HG02884 (cell line): ENCODE measurements around the gene HBD.
"Not testable (repeated sequence)": the region's sequence is repeated elsewhere in the genome, so short reads cannot be mapped to it uniquely, and the experiment has no call there.

Source experiments
- ATAC-seq: cut with Tn5 transposase; IDR thresholded peaks from one replicate; pipeline ENCODE4 v1.9.1; 2021; ENCODE audit warnings: mild to moderate bottlenecking, moderate library complexity; ENCODE audit not compliant: unreplicated experiment

The HBD gene

DNA sequence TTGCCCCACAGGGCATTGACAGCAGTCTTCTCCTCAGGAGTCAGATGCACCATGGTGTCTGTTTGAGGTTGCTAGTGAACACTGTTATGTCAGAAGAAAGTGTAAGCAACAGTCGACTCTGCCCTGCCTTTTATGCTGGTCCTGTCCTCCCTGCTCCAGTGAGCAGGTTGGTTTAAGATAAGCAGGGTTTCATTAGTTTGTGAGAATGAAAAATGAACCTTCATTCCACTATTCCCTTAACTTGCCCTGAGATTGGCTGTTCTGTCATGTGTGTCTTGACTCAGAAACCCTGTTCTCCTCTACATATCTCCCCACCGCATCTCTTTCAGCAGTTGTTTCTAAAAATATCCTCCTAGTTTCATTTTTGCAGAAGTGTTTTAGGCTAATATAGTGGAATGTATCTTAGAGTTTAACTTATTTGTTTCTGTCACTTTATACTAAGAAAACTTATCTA, at the start of gene HBD:
TSS of gene HBD (minus strand) at position 103 of the 454 bp plus-strand sequence. CDS start at position 53, 50 bp downstream.
- ATAC-seq: peak; percentile 76

DNA sequence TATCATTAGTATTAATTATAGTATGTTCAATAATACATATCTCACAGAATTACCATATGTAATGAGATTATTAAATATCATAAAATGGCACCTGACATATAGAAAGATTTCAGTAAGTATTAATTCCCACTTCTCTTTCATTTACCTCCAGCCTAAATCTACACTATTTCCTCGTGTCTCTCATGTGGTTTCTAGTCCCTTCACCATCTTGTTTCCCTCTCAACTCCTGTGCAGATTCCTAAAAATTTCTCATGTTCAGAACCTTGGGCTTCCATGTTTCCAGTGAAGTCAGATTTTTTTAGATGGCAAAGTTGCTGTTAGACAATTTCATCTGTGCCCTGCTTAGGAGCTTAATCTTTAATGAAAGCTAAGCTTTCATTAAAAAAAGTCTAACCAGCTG, 49.6 kb upstream of the HBD start:
- ATAC-seq: no peak

DNA sequence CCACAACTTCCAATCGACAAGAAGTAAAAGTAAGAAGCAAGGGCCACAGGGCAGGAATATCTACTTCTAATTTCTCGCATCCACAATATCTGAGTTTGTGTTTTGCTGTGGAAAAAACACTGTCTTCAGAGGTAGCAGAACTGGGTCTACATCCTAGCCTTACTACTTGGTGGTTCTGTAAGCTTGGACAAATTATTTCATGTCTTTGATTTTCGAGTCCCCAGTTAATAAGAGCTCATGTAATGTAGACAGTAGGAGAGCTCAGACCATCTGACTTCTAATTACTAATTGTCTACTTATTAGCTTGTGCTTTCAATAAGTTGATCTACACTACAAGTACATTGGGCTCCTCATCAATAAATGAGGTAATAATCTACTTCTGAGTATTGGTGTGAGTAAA, 48.8 kb upstream of the HBD start:
- ATAC-seq: no peak

DNA sequence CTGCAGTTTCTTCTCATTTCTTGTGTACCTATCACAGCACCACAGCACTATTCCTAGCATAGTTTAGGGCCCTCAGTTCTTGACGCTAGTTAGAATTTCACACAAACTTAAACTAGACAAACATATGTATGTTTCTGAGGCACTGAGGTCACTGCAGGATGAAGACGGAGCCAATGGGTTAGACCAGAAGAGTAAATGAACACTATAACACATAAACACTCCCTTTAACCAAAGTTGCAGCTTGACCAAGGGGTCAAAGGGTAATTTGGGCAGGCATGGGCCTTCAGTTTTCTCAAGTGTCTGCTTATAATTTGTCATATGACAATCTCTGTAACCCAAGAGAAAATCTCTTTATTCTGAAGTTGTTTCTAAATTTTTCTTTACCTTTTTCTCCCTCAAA, 48.3 kb upstream of the HBD start:
- no peak for ATAC-seq

DNA sequence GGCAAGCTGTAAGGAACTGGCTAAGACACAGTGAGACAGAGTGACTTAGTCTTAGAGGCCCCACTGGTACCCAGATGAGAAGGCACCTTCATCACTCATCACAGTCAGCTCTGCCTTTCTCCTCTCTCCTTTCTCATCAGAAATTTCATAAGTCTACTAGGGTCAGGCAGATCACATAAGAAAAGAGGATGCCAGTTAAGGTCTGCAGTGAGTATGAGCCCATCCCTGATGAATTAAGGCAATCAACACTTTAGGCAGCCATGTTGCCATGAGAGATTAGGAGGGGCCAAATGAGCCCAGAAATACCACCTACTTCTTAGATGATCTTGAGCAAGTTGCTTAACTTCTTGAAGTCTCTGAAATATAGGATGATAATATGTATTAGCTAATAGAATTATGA, 47.3 kb upstream of the HBD start:
- ATAC-seq: no peak

DNA sequence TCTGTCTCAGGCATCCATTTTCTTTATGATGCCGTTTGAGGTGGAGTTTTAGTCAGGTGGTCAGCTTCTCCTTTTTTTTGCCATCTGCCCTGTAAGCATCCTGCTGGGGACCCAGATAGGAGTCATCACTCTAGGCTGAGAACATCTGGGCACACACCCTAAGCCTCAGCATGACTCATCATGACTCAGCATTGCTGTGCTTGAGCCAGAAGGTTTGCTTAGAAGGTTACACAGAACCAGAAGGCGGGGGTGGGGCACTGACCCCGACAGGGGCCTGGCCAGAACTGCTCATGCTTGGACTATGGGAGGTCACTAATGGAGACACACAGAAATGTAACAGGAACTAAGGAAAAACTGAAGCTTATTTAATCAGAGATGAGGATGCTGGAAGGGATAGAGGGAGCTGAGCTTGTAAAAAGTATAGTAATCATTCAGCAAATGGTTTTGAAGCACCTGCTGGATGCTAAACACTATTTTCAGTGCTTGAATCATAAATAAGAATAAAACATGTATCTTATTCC, 46.4 kb upstream of the HBD start:
- ATAC-seq: peak; percentile 92

DNA sequence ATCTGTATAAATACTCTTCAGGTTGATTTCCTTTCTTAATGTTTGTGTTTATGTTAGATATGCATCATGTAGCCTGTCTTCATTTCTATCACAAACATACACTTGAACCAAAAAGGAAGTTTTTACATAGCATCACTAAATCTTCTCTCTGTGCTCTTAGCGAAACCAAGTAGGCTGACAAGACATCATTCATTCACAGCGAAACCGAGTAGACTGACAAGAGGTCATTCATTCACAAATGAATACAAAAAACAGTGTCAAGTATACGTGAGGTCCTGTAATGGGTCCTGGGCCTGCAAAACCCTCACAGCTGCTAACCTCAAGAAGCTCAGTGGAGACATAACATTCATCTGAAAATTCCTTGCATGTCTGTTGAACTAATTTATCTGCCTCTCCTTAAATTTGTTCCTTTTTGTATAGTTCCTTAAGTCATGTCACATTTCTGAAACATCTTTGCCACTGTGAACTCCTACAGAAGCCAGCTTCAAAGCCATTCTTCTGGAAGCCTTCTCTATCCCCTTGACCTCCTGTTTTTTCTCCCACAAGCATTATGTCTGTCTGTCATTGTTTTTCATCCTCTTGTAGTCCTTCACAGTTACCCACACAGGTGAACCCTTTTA, 45.3 kb upstream of the HBD start:
- no peak for ATAC-seq

DNA sequence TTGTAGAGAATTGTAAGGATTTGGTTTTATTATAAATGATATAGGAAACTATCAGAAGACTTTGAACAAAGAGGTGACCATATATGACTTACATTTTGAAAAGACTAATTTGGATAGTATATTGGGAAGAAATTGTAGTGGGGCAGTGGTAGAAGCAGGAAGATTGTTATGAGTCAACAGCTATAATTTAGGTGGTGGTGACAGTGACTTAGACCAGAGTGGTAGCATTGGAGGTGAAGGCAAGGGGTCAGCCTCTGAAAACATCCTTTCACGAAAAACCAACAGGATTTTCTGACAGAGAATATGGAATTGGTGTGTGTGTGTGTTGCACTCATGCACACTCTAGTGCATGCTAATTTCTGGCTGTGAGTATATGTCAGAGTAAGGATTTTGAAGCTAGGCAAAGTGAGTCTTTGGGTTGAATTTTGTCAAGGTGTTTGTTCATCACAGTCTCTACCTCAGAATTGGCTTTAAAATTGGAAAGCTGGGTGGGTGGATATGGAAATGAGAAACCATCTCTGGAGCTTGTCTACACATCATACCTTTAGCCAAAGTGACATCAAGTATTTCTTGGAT, 43.6 kb upstream of the HBD start:
- peak; percentile 53 for ATAC-seq

DNA sequence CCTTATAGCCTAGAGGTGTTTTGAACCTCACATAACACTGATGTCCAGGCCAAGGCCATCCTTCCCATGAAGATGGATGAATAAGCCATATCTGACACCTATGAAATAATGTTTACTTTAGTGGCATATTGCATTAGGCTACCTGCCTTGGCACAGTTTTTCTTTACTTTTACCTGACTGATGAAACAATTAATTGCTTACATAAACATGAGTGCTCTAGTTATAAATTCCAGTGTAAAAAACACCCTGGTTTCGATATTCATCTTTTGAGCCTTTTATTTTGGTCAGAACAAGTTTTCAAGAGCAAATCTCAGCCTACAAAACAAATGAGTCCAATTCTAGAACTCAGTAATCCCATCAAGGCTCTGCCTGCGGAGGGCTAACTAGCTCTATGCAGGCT, 42.4 kb upstream of the HBD start:
- no peak for ATAC-seq

DNA sequence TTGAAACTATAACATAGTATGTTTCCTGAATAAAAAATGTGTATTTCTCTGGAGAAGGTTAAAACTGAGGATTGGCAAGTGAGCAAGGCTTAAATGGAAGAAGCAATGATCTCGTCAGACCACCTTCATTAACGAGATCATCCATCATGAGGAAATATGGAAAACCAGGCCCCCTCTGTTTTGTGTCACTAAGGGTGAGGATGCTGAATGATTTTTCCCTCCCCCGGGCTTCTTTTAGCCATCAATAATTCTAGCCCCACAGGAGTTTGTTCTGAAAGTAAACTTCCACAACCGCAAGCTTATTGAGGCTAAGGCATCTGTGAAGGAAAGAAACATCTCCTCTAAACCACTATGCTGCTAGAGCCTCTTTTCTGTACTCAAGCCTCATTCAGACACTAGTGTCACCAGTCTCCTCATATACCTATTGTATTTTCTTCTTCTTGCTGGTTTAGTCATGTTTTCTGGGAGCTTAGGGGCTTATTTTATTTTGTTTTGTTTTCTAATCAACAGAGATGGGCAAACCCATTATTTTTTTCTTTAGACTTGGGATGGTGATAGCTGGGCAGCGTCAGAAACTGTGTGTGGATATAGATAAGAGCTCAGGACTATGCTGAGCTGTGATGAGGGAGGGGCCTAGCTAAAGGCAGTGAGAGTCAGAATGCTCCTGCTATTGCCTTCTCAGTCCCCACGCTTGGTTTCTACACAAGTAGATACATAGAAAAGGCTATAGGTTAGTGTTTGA, 41.3 kb upstream of the HBD start:
- ATAC-seq: no peak

DNA sequence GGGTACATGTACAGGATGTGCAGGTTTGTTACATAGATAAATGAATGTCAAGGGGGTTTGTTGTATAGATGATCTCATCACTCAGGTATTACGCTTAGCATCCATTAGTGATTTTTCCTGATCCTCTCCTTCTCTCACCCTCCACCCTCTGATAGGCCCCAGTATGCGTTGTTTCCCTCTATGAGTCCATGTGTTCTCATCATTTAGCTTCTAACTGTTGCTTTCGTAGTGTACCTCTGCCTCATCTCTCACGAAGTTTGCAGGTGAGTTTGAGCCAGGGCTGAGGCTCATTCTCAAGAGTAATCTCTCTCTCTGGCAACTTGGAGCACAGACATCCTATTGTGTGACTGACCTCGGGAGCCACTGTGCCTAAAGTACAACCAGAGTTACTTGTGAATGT, 40.1 kb upstream of the HBD start:
- ATAC-seq: no peak

DNA sequence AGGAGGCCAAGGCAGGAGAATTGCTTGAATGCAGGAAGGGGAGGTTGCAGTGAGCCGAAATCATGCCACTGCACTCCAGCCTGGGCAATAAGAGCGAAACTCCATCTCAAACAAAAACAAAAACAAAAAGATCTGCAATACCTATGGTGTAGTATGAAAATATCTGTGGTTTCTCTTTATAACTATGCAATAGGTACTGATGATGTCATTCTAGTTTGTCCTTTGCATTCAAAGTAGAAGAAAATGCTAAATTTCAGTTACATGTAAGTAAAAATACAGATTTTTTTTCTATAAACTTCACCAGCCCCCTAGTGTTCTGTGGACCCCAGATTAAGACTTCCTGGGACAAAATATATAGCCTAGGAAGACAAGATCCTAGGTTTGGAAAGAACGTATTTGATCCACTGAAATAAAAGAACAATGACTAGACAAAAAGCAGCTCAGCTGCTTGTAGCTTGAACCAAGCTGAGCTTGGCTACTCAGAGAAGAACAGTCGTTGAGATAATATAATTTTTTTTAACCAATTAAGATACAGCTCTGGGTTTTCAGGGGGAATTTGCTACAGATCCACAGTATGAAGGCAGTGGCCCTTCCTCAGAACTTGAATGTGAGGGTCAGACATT, 38.2 kb upstream of the HBD start:
- ATAC-seq: no peak

DNA sequence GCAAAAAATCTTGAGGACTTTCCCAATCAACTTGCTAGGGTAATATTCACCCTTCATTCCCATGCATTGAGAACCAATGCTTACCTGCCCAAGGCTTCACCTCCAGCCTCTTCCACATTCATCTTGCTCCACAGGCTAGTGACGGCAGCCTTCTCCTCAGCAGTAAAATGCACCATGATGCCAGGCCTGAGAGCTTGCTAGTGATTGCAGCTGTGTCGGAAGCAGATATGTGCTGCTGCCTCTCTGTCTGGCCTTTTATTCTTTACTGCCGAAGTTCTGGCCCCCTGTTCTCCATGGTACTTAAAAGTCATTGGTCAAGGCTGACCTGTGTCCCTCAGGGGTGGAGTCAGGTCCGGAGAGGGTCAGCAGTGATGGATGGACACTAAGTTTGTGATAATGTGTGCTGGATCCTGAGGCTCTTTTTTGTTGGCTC, 35.4 kb upstream of the HBD start, which contains the start of gene HBE1:
TSS of gene HBE1 (minus strand) at position 231 of the 433 bp plus-strand sequence. CDS start at position 176, 55 bp downstream.
- ATAC-seq: no peak

DNA sequence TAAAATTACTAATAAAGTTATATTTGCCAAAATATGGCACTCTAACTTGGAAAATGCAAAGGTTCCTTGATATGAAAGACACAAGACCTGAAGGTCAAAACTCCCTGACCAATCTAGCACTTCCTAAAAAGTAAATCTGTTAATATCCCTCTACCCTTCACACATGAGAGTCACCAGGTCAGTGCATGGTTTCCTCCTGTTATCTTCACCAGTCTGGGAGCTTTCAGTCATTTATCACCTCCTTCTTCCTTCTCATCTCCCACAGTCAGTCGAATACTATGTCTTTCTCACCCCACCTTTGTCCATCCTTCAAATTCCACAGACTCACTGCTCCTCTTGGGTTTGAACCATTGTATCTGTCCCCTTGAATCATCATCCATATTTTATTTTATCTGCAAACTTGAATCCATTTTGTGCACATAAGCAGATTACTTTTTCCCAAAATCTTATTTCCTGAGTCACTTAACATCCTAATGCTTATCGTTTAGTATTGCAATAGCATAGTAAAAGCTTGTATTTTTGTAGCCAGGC, 32.8 kb upstream of the HBD start:
- no peak for ATAC-seq

DNA sequence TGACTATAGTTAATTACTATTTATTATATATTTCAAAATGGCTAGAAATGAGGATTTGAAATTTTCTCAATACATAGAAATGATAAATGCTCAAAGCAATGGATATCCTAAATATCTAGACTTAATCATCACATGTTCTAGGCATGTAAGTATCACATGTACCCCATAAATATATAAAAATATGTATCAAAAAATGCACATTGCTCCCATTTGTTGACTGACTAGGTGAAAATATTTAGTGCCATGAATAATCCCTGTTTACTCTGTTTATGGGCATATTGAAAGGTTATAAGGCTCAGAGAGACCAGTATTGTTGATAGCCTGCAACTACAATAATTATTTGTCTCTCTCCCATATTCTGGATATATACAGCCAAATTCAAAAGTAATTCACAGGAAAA, 32.3 kb upstream of the HBD start:
- ATAC-seq: no peak

DNA sequence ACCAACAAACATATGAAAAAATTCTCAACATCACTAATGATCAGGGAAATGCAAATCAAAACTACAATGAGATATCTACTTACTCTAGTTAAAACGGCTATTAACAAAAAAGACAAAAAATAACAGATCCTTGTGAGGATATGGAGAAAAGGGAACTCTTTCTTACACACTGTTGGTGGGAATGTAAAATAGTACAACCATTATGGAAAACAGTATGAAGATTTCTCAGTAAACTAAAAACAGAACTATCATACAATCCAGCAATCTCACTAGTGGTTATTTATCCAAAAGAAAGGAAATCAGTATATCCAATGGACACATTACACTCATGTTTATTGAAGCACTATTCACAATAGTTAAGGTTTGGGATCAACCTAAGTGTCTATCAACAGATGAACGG, 31.5 kb upstream of the HBD start:
- ATAC-seq: no peak

DNA sequence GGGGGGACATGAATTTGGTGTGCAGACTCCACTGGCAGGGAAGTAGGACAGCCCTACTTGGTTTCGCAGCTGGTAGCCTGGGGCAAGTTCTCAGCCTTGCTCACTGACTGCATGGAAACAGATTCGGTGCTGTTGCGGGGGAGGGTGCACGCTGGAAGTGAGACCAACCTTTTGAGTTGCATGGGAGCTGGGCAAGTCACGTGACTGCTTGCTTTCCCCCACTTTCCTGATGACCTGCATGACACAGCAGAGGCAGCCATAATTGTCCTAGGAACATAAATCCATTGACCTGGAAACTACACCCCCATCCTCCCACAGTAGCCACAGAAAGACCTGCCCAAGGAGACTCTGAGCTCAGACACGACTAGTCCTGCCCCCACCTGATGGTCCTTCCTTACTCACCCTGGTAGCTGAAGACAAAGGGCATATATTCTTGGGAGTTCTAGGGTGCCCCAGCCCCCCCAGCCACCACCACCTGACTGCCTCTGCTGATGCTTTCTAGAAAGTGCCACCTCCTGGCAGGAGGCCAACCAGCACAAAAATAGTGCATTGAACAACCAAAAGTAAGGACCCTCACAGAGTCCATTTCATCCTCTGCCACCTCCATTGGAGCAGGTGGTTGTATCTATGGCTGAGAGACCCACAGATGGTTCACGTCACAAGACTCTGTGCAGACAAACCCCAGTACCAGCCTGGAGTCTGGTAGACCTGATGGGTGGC, 24.4 kb upstream of the HBD start:
- ATAC-seq: no peak

DNA sequence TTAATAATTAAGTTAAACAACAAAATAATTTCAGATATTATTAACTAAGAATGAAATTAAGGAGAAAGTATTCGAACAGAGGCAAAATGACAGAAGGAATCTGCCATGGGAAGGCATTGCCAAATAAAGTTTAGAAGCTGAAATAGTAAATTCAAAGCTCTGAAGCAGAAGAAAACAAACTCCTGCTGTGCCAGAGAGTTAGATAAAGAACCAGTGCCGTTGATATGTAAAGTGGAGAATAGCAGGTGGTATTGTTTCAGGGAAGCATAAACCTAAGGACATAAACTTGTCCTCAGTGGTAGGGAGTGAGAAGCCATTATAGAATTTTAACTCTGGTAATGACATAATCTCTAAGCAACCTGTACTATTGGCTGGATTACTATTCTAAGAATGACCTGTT, 23.0 kb upstream of the HBD start:
- ATAC-seq: no peak

DNA sequence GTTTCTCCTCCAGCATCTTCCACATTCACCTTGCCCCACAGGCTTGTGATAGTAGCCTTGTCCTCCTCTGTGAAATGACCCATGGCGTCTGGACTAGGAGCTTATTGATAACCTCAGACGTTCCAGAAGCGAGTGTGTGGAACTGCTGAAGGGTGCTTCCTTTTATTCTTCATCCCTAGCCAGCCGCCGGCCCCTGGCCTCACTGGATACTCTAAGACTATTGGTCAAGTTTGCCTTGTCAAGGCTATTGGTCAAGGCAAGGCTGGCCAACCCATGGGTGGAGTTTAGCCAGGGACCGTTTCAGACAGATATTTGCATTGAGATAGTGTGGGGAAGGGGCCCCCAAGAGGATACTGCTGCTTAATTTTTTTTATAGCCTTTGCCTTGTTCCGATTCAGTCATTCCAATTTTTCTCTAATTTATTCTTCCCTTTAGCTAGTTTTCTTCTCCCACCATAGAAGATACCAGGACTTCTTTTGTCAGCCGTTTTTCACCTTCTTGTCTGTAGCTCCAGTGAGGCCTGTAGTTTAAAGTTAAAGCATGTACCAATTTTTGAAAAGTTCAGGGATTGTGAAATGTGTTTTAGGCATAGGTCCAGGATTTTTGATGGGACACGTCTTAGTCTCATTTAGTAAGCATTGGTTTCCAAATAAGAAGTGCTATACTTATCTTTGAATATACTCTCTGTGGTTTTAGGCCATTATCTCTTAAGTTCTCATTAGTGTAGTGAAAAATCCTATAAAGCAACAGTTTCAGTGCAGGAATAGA, 20.5 kb upstream of the HBD start, which contains the start of gene HBG2:
TSS of gene HBG2 (minus strand) at position 136 of the 768 bp plus-strand sequence. CDS start at position 83, 53 bp downstream.
- not testable (repeated sequence) for ATAC-seq

DNA sequence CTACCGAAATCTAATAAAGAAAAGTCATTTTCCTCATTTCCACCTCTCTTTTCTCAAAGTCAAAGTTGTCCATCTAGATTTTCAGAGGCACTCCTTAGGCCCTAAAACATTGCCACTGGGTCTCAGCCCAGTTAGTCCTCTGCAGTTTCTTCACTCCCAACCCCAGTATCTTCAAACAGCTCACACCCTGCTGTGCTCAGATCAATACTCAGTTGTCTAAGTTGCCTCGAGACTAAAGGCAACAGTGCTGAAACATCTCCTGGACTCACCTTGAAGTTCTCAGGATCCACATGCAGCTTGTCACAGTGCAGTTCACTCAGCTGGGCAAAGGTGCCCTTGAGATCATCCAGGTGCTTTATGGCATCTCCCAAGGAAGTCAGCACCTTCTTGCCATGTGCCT, 19.7 kb upstream of the HBD start:
- ATAC-seq: not testable (repeated sequence)
